ENCODE results near the gene ANKLE1.

Gene ANKLE1

GRCh38 chr19:17318966-17319365 lies 37.3 kb downstream of the ANKLE1 start:
- TF ChIP-seq CTCF (IDR thresholded peaks at IDR 0.05; ENCODE audit: insufficient read depth, low read depth, low read length, missing control alignments): no peak
- DNase-seq (ENCODE audit: low read depth): no peak
- H3K4me3 ChIP-seq (ENCODE audit: low read length): no peak overlapping the region

GRCh38 chr19:17319473-17320238 lies 38.0 kb downstream of the ANKLE1 start:
- H3K4me3 ChIP-seq (ENCODE audit: low read length): no peak overlapping the region
- TF ChIP-seq CTCF (IDR thresholded peaks at IDR 0.05; ENCODE audit: insufficient read depth, low read depth, low read length, missing control alignments): no peak
- DNase-seq (ENCODE audit: low read depth): no peak

GRCh38 chr19:17320435-17320834 lies 38.7 kb downstream of the ANKLE1 start:
- DNase-seq (ENCODE audit: low read depth): no peak
- no peak overlapping the region for H3K4me3 ChIP-seq (ENCODE audit: low read length)
- no peak for TF ChIP-seq CTCF (IDR thresholded peaks at IDR 0.05; ENCODE audit: insufficient read depth, low read depth, low read length, missing control alignments)

- TF ChIP-seq CTCF (IDR thresholded peaks at IDR 0.05; ENCODE audit: insufficient read depth, low read depth, low read length, missing control alignments): no peak
- no peak for DNase-seq (ENCODE audit: low read depth)
- H3K4me3 ChIP-seq (ENCODE audit: low read length): no peak overlapping the region
These were observed 40.2 kb downstream of the ANKLE1 start for GRCh38 chr19:17321655-17322489.

GRCh38 chr19:17322854-17323253 lies 41.2 kb downstream of the ANKLE1 start:
- no peak overlapping the region for H3K4me3 ChIP-seq (ENCODE audit: low read length)
- DNase-seq (ENCODE audit: low read depth): no peak
- no peak for TF ChIP-seq CTCF (IDR thresholded peaks at IDR 0.05; ENCODE audit: insufficient read depth, low read depth, low read length, missing control alignments)

GRCh38 chr19:17323300-17323963 lies 41.7 kb downstream of the ANKLE1 start:
- no peak overlapping the region for H3K4me3 ChIP-seq (ENCODE audit: low read length)
- no peak for DNase-seq (ENCODE audit: low read depth)

More at GRCh38 chr19:17323300-17323963, 41.7 kb downstream of the ANKLE1 start:
- no peak for TF ChIP-seq CTCF (IDR thresholded peaks at IDR 0.05; ENCODE audit: insufficient read depth, low read depth, low read length, missing control alignments)

Measured in epithelial cell of esophagus (primary cell).